ENCODE measurements around the gene DTYMK.

Gene DTYMK

DNA sequence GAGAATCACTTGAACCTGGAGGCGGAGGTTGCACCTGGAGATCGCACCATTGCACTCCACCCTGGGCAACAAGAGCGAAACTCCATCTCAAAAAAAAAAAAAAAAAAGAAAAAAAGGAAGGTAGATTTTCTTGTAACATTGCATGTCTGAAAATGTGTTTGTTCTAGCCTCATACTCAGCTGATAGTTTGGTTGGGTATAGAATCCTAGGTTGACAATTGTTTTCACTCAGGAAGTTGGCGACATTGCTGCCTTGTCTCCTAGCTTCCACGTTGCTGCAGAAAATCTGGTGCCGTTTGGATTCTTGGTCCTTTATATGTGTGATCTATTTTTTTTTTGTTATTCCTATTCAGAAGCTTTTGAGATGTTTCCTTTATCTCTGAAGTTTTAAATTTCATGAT lies 19.9 kb upstream of the DTYMK start:
- DNase-seq (ENCODE audit: low read depth in 2 of 3, low spot score in 1 of 3) = no peak

DNA sequence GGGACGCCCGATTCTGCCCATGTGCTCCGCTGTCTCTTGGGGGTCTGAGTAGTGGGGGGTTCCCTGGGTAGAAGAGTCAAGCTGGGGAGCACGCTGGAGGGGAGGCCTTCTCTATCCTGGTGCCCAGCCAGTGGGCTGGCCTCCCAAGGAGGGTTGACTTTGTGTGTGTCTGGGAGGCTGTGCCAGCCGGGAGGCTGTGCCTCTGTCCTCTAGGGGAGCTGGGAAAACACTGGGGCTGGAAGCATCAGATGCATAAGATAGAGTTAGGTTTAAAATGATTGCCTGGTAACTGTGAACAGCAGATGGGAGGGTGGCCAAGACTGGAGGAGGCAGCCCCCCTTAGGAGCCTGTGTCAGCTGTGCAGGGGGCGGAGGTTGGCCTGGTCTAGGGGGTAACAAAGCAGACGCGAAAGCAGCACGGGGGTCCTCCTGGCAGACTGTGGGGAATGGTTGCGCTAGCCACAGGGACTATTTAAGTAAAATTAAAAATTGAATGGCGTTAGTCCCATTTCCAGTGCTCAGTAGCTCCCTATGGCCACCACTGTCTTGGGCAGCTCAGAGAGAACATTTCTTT lies 16.5 kb upstream of the DTYMK start:
- no peak for DNase-seq (ENCODE audit: low read depth in 2 of 3, low spot score in 1 of 3)

DNA sequence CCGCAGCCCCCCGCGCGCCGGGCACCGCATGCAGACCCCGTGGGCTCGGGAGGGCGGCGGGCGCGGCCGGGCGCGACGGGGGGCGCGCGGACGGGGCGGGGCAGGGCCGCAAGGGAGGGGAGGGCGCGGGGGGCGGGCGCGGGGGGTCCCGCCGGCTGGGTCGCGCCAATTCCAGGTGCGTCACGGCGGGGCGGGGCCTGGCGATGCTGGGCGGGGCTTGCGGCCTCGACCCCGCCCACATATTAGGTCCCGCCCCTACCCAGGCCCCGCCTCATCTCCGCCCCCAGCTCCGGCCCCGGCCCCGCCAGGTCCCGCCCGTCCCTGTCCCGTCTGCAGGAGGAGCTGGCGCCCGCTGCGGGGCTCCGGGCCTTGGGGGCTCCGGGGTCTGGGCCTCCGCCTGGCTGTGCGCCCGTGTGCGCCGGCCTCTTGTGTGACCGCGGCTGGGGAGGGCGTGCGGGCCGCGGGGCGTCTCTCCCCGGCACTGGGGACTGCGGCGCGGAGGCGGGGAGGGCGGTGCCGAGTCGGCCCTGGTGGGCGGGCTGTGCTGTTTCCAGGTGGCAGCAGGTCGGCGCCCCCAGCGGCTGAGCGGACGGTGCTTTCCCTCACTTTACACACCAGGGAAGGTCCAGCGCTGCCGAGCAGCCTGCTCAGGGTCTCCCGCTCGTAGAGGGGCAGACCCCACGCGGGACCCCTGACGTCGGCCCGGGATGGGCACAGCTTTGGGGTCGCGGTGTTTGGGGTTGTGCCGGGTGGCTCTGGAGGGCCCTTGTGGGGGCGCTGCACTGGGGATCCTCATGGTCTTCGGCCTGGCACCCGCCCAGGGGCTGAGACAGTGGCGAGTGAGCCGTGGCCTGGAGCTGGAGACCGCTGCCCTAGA lies 15.8 kb upstream of the DTYMK start:
- peak; percentile 77 to 85 (median 78) for DNase-seq (ENCODE audit: low read depth in 2 of 3, low spot score in 1 of 3)

DNA sequence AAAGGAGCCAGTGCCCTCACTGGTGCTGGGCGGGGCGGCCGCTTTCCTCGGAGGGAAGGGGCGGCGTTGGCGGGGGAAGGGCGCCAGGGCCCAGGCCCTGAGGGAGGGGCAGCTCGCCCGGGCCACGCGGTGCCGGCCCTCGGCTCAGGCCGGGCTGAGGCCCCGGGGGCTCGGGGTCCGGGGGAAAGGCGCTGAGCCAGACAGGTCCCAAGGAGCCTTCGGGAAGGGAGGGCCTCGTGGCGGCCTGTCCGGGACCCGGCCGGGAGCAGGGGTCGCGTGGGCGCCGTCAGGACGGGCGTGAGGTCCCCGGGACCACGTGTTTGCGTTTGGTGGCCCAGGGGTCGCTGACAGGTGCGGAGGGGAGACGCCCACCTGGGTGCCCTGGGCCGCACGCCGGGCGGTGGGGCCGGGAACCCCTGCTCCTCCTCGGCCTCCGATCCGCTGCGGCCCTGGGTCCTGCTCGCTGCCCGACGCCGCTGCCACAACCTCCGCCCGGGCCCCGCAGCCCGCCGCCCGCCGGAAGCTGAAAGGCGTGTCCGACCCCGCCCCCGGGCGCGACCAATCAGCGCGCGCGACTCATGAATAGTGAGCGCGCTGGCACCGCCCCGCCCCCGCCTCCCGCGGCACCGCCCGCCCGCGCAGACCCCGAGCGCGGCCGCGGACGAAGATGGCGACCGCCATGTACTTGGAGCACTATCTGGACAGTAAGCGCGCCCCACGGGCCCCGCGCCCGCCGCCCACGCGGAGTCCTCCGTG lies 15.0 kb upstream of the DTYMK start, which contains the start of gene ING5:
Gene ING5, plus strand, starts transcription at position 641 of the 756 bp plus-strand sequence. Its CDS starts 27 bp downstream, at position 668.
- peak; percentile 92 to 97 (median 92) for DNase-seq (ENCODE audit: low read depth in 2 of 3, low spot score in 1 of 3)

DNA sequence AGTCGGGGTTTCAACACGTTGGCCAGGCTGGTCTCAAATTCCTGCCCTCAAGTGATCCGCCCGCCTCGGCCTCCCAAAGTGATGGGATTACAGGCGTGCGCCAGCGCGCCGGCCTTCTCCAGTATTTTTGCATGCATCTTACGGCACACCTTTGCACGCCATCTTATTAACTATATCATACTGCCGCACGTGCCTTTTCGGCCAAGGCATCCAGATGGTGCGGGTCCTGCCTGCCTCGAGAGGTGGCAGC lies 14.5 kb upstream of the DTYMK start:
- no peak for DNase-seq (ENCODE audit: low read depth in 2 of 3, low spot score in 1 of 3)

DNA sequence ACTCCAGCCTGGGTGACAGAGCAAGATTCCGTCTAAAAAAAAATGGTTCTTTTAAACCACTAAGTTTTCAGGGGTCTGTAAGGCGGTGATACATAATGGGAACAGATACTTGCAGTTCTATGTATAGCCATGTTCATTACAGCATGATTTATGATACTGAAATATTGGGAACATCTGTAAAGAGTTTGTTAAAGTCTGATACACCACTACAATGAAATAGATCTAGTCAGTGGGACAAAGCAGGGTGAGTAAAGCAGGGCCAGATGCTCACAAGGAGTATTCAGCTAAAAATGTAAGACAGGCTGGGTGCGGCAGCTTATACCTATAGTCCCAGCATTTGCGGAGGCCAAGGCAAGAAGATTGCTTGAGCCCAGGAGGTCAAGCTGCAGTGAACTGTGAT lies 9.0 kb upstream of the DTYMK start:
- DNase-seq (ENCODE audit: low read depth in 2 of 3, low spot score in 1 of 3) = no peak

DNA sequence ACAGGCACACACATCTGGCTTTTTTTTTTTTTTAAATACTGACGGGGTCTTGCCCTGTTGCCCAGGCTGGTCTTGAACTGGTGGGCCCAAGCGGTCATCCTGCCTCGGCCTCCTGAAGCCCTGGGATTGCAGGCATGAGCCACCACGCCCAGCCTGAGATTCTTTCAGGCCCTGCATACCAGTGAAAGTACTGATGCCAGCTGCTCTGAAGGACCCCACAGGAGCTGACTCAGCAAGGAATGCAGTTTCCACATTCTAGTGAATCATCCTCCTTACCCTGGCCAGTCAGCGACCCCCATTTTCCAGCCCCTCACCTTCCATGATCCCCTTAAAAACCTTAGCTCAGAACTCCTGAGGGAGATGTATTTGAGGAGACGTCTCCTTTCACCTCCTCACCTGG lies 5.8 kb upstream of the DTYMK start:
- no peak for DNase-seq (ENCODE audit: low read depth in 2 of 3, low spot score in 1 of 3)

DNA sequence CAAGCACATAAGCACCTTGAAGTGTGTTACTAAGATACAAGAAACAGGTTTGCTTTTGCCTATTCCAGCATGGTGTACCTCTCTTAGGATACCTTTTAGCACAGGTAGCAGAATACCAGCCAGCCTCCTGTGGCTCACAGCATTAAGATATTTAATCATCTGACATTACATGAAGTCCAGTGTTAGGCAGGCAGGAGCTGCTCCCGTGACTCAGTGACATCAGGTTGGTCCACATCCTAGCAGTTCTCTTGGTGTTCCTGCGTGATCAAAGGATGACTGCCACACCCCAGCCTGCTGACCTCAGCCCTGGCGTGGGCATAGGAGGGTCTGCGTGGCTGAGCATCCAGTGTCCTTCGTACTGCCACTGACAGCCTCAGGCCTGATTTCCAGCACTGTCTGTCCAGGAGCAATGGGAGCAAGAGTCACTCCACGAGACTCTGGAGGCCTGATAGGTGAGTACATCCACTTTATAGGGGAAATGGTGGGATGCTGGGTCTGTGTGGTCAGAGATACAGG lies 3.6 kb upstream of the DTYMK start:
- no peak for DNase-seq (ENCODE audit: low read depth in 2 of 3, low spot score in 1 of 3)

DNA sequence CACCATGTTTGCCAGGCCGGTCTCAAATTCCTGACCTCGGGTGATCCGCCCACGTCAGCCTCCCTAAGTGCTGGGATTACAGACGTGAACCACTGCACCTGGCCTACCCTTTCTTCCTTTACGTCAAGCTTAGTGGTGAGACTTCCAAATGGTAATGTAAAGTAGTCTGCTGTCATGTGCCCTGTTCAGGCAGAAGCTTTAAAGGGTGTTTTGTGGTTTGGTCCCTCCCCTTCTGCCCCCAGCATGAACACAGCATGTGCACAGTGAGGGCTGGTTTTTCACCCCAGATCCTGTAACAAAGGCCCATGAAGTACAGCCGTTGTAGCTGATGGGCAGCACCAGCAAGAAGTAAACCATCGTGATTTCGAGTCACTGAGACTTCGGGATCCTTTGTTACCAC lies 2.7 kb upstream of the DTYMK start:
- no peak for DNase-seq (ENCODE audit: low read depth in 2 of 3, low spot score in 1 of 3)

DNA sequence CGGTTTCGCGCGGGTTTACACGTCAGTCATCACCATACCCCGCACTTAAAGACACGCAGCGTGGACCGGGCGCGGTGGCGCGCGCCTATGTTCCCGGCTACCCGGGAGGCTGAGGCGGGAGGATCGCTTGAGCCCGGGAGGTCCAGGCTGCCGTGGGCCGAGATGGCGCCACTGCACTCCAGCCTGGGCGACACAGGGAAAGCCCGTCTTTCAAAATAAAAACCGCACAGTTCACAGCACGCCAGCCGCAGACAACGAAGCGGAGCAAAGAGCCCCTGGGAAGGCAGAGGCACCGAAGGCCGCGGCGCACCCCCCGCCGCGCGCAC lies 328 bp downstream of the DTYMK start:
- DNase-seq (ENCODE audit: low read depth in 2 of 3, low spot score in 1 of 3) = no peak

DNA sequence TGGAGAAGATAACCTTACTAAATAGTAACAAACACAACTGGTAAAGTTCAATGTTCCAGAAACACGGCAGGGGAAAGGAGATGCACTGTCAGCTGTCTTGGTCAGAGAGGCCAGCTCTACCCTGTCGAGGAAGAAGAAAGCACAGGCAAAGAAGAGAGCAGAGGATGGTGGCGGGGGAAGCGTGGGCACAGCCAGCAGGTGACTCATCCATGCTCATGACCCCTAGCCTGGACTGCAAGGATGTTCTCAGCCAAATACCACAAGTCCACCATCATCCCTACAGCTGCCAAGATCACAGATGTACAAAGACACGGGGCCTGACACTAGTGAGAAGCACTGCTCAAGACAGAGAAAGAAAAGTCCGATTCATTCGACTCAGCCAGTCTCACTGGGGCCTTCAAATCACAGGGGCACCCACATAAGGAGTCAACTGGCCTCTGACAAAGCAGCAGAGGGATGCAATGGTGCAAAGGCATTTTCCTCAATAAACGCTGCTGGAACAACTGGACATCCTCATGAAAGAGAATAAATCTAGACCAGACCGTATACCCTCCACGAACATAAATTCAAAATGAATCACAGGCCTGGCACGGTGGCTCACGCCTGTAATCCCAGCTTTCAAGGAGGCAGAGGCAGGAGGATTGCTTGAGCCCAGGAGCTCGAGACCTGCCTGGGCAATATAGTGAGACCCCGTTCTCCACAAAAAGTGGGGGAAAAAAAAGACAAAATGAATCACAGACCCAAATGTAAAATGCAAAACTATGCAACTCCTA lies 5.6 kb downstream of the DTYMK start:
- DNase-seq (ENCODE audit: low read depth in 2 of 3, low spot score in 1 of 3) = no peak

DNA sequence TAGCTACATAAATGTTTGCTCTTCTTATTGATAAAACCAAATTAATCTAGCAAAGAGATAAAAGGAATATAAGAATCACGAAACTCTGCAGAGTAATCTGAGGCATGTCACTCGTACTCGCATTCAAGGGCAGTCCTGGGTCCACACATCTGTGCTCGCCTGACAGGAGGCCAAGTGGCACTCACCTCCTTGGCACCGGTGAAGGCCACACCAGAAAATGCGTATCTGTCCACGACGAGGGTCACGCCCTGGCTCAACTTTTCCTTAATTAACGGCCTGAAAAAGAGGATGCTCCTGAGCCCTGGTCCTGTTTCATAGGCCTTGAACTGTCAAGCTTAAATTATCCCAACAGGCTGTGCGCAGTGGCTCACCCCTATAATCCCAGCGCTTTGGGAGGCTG lies 6.6 kb downstream of the DTYMK start:
- no peak for DNase-seq (ENCODE audit: low read depth in 2 of 3, low spot score in 1 of 3)

DNA sequence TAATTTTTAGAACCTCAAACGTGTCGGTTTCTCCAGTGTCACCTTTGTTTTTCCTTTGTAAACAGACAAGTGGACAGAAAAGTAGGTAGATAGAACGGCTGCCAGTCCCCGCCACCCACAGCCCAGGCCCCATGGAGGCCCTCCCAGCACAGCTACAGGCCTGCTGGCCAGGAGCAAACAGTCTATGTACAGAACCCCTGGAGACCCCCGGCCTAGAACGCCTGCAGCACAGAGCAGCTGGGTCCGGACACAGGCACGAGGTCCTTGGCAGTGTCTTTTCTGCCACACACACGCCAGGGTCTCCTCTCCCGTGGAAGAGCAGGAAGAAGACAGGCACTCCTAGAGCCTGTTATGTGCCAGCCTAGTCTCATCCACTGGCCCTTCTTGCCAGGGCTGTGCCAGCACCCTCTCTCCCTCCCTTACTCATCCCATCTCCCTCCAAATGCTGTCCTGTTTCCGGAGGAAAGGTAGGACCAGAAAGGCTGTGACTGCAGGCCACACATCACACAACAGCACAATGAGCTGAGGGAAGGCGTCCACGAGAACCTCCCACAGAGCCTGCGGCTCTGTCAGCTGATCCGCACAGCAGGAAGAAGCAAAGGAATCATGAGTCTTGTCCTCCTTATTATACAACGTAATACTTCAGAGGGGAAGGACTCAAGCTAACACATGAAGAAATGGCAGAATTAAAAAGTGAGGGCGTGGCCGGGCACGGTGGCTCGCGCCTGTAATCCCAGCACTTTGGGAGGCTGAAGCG lies 7.7 kb downstream of the DTYMK start:
- no peak for DNase-seq (ENCODE audit: low read depth in 2 of 3, low spot score in 1 of 3)

DNA sequence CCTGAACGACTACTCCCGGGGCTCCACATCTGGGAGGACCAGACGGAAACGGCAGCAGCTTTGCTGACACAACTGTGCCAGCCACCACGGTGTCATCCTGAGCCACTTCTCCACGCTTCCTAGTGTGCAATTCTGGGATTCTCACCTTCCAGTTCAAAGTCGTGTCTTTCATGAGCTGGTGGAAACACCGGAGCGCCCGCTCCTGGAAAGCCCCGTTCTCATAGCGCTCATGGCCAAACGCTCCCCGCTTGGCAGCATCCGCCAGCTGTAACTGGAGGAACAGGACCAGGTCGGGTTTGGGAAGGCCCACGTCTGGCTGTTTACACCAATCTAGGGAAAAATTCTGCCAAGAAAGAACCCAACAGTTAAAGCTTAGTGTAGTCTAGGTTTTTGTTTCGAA lies 8.3 kb downstream of the DTYMK start:
- no peak for DNase-seq (ENCODE audit: low read depth in 2 of 3, low spot score in 1 of 3)

DNA sequence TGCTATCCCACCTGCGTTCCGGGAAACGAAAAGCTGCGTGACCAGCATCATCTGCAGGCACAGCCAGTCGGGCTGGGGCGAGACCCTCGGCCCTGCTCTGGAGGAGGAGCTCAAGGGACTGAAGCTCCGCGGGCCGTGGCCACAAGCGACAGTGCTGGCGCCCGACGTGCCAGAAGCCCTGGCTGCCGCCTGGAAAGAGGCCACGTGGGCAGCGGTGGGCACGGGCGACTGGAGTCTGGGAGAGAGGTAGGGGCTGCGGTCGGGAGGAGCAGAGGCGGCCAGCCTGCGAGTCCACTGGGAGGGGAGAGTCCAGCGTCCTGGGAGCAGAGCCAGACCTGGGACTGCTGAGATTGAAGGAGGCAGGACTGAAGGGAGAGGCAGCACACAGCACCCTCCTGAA lies 9.2 kb downstream of the DTYMK start:
- DNase-seq (ENCODE audit: low read depth in 2 of 3, low spot score in 1 of 3) = no peak

DNA sequence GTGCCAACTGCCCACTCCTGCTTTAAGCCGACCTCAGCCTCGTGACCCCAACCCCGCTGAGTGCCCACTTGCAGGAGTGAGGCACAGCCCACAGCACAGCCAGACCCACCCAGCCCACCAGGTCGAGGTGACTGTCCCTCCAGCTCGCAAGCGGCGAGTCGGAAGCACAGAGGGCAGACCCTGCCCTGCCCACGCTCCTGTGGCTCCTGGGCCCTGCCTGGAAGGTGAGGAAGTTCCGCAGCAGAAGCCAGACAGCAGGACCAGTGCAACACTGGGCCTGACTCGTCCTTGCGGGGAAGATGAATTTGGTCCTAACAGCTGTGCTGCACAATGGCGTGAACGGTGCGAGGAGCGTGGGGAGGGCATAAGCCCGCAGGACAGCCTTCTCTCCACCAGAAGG lies 9.9 kb downstream of the DTYMK start:
- no peak for DNase-seq (ENCODE audit: low read depth in 2 of 3, low spot score in 1 of 3)

DNA sequence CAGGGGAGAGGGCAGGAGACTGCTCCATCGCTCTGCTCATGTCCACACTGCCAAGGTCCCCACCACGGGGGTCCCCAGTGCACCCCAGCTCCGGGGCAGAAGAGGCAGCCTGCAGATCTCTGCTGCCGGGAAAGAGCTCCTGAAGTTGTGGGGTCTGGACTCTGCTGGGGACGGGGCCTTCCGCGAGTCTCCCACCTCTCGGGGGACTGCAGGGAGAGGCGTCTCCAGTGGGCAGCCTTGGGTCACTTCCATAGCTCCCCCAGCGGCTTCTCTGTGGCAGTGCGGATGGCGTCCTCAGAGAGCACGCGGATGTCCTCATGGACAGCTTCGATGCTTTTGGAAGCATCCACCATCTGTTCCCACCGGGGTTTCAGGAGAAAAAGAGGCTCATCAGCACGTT lies 10.7 kb downstream of the DTYMK start:
- no peak for DNase-seq (ENCODE audit: low read depth in 2 of 3, low spot score in 1 of 3)

DNA sequence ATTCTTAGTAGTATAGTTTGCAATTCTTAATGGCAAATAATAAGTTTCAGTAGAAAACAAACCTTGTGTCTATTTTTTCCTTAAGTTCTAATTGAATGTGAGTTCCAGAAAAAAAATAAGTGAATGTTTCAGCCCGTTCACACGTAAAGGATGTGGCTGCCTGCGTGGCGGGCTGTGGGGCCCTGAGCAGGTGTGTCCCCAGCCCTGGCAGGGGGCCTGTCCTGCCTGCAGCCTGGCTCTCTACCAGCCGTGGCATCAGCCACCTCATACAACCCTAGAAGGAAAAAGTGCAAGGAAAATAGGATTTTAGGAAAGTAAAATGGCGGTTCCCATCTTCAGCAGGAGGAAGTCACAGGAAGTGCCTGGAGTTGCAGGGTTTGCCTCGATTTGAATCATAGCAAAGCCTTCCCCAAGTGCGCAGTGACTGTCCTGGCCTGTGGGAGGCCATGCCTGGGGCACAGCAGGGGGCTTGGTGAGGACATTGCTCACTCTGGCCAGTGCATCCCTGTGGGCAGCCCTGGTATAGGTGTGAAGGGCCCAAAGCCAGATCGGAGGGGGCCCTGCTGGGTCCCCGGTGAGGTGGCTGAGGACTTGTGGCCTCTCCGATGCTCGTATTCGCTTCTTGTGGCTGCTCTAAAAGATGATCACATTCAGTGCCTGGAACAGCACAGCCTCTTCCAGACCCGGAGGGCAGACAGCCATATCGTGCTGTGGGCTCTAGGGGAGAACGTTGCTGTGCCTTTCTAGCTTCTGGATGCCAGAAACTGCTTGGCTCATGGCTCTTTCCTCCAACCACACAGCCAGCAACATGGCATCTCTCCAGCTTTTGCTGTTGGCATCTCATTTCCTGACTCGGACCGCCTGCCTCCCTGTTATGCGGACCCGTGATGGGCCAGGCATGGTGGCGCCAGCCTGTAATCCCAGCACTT lies 12.6 kb downstream of the DTYMK start:
- no peak for DNase-seq (ENCODE audit: low read depth in 2 of 3, low spot score in 1 of 3)

DNA sequence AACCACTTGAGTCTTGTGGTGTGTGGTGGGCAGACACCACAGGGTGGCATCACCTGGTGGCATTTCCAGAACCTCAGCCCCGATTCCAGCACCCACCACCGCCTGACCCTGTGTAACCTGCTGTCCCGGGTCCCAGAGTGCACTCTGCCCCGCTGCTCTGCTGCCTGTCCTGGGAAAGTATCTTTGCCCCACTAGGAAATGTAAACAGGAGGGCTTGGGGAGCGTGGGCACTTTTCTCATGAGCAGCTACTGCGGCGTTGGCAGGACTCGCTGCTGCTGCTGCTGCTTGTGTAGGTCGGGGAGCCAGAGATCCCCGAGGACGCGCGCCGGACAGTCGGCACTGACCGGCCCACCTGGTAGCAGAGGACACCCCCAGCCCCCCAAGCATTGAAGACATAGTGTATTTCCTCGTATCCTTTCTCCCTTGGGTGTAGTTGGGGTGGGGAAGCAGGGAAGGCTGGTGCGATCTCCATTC lies 13.4 kb downstream of the DTYMK start:
- DNase-seq (ENCODE audit: low read depth in 2 of 3, low spot score in 1 of 3) = no peak

All from stimulated activated CD4-positive, alpha-beta T cell treated with anti-CD3 and anti-CD28 coated beads, Interleukin-12 subunit alpha, Interleukin-12 subunit beta, amount 100 ng/mL, for 48 hours (primary cell).